Loucy (cell line): ENCODE results near the gene EPB41.

Experiments
- EZH2phosphoT487 ChIP-seq: fragments of 200-600 bp; IDR thresholded peaks from 2 replicates; pipeline ENCODE4 v1.6.1; 2018; ENCODE audit warnings: antibody characterized with exemption, mild to moderate bottlenecking, moderate library complexity, borderline replicate concordance
- TF ChIP-seq, protein P1 (sequence below): fragments of 200-600 bp; sonication (generic); conservative IDR thresholded peaks from 2 replicates; pipeline ENCODE4 v1.5.1; 2014; ENCODE audit warnings: mild to moderate bottlenecking, antibody characterized with exemption, low read length

DNA sequence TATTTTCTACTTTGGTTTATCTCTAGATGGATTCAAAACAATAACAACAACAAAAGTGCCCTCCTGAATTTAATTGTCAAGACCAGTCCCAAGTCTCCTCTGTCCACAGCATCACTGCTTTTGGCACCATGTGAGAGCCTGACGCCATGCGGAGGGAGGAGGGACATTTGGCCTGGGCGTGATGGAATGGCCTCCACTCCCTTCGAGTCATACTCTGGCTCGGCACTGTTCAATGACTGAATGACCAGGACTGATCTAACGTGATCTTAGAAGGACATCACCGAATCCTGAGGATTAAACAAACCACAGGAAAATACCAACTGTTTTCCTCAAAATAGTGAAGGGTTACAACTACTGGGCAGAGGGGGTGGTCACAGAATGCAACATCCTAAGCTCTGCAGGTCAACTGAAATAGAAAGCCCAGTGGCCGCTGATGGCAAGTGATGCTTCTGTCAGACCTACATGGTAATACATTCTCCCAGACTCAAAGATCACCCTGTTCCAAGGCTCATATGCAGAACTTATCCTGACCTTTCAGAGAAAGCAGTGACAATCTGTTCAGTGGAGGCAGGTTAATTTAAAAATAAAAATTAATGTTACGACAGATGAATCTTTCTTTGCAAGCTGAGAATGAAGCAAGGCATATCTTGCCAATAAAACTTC, 248.2 kb downstream of the EPB41 start:
- TF ChIP-seq, protein P1, sequence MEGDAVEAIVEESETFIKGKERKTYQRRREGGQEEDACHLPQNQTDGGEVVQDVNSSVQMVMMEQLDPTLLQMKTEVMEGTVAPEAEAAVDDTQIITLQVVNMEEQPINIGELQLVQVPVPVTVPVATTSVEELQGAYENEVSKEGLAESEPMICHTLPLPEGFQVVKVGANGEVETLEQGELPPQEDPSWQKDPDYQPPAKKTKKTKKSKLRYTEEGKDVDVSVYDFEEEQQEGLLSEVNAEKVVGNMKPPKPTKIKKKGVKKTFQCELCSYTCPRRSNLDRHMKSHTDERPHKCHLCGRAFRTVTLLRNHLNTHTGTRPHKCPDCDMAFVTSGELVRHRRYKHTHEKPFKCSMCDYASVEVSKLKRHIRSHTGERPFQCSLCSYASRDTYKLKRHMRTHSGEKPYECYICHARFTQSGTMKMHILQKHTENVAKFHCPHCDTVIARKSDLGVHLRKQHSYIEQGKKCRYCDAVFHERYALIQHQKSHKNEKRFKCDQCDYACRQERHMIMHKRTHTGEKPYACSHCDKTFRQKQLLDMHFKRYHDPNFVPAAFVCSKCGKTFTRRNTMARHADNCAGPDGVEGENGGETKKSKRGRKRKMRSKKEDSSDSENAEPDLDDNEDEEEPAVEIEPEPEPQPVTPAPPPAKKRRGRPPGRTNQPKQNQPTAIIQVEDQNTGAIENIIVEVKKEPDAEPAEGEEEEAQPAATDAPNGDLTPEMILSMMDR: no peak
- TF ChIP-seq EZH2phosphoT487: no peak
